Lower lobe of right lung (tissue), 2 donors: Measurements from ENCODE around the gene MAD1L1. TPM values are rescaled to one million over a fixed set of nuclear protein-coding genes. Genes with fewer than 3 reads are reported as not detected.
"Not testable (repeated sequence)": the region's sequence is repeated elsewhere in the genome, so short reads cannot be mapped to it uniquely, and the experiment has no call there.

Experiments used
- ATAC-seq, 2 donors: fragments of 200-7000 bp; cut with Tn5 transposase; one replicate each; pipeline ENCODE4 v1.9.1; 2020 to 2022; ENCODE audit warnings: mild to moderate bottlenecking in 2 of 2, moderate library complexity in 2 of 2
- DNase-seq: peaks from one replicate; pipeline ENCODE4 v3.0.0-alpha.2; 2020
- H3K27ac ChIP-seq: fragments of 200-600 bp; one replicate; pipeline ENCODE4 v1.8.0; 2022
- H3K27me3 ChIP-seq: fragments of 200-600 bp; one replicate; pipeline ENCODE4 v1.8.0; 2022; ENCODE audit warnings: low read depth
- H3K36me3 ChIP-seq: fragments of 200-600 bp; one replicate; pipeline ENCODE4 v1.8.0; 2022; ENCODE audit warnings: mild to moderate bottlenecking
- H3K4me1 ChIP-seq: fragments of 200-600 bp; one replicate; pipeline ENCODE4 v1.8.0; 2022
- H3K4me3 ChIP-seq: fragments of 200-600 bp; one replicate; pipeline ENCODE4 v1.8.0; 2022; ENCODE audit warnings: mild to moderate bottlenecking
- H3K9me3 ChIP-seq: fragments of 200-600 bp; one replicate; pipeline ENCODE4 v1.8.0; 2022
- CTCF ChIP-seq: fragments of 200-600 bp; IDR thresholded peaks from one replicate; pipeline ENCODE4 v1.8.0; 2022; ENCODE audit warnings: antibody characterized with exemption, mild to moderate bottlenecking
- intact Hi-C: fragments of 100-400 bp; cut with DNase I; formaldehyde crosslinking; loops from one replicate; pipeline ENCODE4 v1.11.0; 2022
- total RNA-seq: library from RNA; stranded (reverse); fragmentation: NEBNext Ultra II Directional; extraction: Animal tissue kit (Norgen Biotek cat#: 25700); gene quantifications from one replicate; pipeline ENCODE4 v1.2.1, GENCODE V29; 2021
- donor health status: DM: no; HTN: yes; CAD: no; lungs with severe emphysema.

The MAD1L1 gene
- total RNA-seq, 1 donor from 2014 or later: 44.5 TPM

- no peak for TF ChIP-seq CTCF
- peak; percentile 29 to 44 for ATAC-seq
- H3K27me3 ChIP-seq: no peaks in the 10 kb centered on the region
- peak overlapping the region; percentile 18 for H3K27ac ChIP-seq
- no peaks in the 10 kb centered on the region for H3K9me3 ChIP-seq
- peak; percentile 30 for DNase-seq
- no peaks in the 10 kb centered on the region for H3K36me3 ChIP-seq
- intact Hi-C loops: no loop called here
- peak overlapping the region; percentile 35 for H3K4me3 ChIP-seq
- peaks cover 18% of the 10 kb centered on the region for H3K4me1 ChIP-seq
These were observed 195.4 kb downstream of the MAD1L1 start for GRCh38 chr7:2037301-2037807.

- no peaks in the 10 kb centered on the region for H3K36me3 ChIP-seq
- ATAC-seq (peak in 1 of 2 donors; percentile 15), DNase-seq (peak; percentile 28)
- H3K9me3 ChIP-seq: no peaks in the 10 kb centered on the region
- H3K27me3 ChIP-seq: no peaks in the 10 kb centered on the region
- H3K4me1 ChIP-seq: peaks cover 18% of the 10 kb centered on the region
- TF ChIP-seq CTCF: no peak
- no peak overlapping the region for H3K27ac ChIP-seq
- H3K4me3 ChIP-seq: no peak overlapping the region
- intact Hi-C loops: no loop called here
These were observed 196.0 kb downstream of the MAD1L1 start for GRCh38 chr7:2036786-2037185.

GRCh38 chr7:2036201-2036600, 196.5 kb downstream of the MAD1L1 start:
- intact Hi-C loops, H3K36me3 ChIP-seq, H3K9me3 ChIP-seq, H3K27me3 ChIP-seq, H3K4me3 ChIP-seq, DNase-seq, H3K27ac ChIP-seq, ATAC-seq: not testable (repeated sequence)
- peaks cover 18% of the 10 kb centered on the region for H3K4me1 ChIP-seq

GRCh38 chr7:2034291-2035201, 198.2 kb downstream of the MAD1L1 start:
- peaks cover 18% of the 10 kb centered on the region for H3K4me1 ChIP-seq
- H3K4me3 ChIP-seq: no peak overlapping the region
- no peak for ATAC-seq
- TF ChIP-seq CTCF: no peak
- no peaks in the 10 kb centered on the region for H3K27me3 ChIP-seq
- no peaks in the 10 kb centered on the region for H3K9me3 ChIP-seq
- intact Hi-C loops: no loop called here
- H3K27ac ChIP-seq: no peak overlapping the region
- DNase-seq: peak; percentile 23
- H3K36me3 ChIP-seq: no peaks in the 10 kb centered on the region

- H3K4me1 ChIP-seq: peaks cover 15% of the 10 kb centered on the region
- H3K27me3 ChIP-seq: no peaks in the 10 kb centered on the region
- no peaks in the 10 kb centered on the region for H3K36me3 ChIP-seq
- intact Hi-C loops: no loop called here
- no peak for TF ChIP-seq CTCF
- no peak overlapping the region for H3K4me3 ChIP-seq
- H3K27ac ChIP-seq: no peak overlapping the region
- DNase-seq (peak; percentile 10), ATAC-seq (no peak)
- H3K9me3 ChIP-seq: peaks cover 4% of the 10 kb centered on the region
These were observed 199.1 kb downstream of the MAD1L1 start for GRCh38 chr7:2033586-2034135.
